ENCODE results near the gene CTNNA2.

Gene CTNNA2

DNA sequence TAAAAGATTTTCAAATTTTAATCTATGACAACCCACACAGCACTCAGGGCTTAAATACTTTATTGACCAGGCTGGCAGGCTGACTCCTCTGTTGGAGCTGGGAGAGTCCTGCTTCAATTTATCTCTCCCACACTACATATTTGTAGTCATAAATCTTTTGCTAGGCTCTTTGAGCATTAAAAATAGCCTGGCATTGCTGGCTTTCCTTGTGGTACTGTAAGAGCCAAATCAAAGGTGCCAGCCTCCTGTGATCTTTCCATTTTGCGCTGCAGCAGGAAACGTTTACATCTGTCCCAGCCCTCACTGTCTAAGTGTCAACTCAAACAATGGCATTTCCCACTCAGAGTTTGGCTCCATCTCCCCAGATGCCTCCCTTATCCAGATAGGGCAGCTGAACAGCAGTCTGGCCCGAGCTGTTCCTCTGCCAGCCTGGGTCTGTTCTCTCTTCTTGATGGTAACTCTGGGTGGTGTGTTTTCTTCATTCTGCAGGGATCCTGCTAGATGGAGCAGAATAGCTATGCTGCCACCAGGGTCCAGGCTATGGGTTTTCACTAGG is 729.6 kb downstream of the CTNNA2 start:
- no peak for DNase-seq

DNA sequence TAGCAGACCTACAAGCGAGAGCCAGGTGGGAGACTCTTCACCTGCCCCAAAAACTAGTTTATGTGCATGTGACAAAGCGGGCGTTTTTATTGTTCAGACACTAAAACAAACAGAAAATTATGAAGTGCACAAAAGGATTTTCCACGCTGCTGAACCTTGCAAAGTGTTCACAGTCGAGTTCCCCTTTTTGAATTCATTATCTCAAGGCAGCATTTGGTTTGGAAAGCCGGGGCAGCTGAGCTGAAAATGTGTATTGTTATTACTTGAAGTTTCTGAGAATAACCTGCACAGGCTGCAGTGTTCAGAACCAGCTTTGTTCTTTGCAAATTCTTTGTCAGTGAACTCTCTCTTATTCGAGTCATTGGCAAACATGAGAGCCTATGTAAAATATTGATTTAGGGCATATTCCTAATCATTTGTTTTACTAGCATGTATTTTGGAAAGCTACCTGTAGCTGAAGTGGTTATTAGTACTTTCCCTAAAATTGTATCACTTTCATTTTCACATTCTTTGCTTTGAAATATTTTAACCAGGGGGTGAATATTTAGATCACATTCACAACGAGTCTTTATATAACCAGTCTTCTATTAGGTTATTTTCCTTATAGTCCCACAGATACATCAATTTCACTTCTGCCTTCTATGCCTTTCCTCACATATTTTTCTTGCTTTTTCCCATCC is 732.2 kb downstream of the CTNNA2 start:
- no peak for DNase-seq

DNA sequence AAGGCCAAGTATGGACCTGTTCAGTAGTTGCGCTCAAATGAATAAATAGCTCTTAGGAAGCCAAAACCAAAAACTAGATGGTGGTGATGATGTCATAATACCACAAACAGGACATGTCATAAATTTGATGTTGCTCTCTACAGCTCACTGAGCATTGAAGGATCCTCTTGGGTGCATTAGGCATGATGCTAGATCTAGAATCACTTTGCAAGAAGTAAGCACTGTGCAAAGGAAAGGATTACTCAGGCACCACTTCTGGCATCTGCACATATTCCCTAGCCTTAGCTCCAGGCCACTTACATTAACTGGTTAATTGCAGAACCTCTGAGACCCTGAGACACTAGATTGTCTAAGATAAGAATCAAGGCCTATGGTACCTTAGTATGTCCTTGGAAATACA is 733.7 kb downstream of the CTNNA2 start:
- DNase-seq: no peak

DNA sequence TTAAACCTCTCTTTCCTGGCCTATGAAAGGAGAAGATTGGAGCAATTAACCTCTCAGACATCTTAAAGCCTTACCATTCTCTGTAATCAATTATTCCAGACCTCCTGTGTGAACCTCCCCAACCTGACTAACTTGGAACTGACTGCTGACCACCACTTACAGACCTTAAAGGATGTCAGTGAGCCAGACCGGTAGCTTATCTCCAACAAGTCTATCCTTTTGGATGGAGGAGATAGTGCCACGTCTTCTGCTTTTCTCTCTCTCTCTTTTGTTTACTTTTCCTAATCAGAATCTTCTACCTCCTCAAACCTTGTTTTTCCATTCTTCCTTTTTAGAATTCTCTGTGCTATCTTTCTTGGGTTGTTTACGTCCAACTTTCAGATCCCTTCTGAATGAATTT is 734.5 kb downstream of the CTNNA2 start:
- DNase-seq: no peak

DNA sequence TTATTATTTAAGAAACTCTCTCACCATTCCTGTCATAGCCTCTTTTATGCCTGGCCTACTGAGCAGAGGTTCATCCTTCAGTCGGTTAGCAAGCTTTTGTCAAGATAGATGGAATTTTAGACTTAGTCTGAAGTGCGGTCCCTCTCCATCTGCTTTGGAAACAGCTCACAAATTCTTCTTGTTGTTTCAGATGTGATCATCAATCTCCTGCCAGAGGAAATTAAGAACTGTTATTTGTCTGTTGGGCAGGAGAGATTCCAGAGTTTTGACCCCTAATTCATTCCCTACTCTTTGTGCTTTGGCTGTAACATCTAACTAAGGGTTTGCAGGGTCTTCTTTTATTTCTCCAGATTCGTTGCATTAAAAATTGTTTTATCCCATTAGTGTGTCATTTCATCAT is 735.3 kb downstream of the CTNNA2 start:
- no peak for DNase-seq

DNA sequence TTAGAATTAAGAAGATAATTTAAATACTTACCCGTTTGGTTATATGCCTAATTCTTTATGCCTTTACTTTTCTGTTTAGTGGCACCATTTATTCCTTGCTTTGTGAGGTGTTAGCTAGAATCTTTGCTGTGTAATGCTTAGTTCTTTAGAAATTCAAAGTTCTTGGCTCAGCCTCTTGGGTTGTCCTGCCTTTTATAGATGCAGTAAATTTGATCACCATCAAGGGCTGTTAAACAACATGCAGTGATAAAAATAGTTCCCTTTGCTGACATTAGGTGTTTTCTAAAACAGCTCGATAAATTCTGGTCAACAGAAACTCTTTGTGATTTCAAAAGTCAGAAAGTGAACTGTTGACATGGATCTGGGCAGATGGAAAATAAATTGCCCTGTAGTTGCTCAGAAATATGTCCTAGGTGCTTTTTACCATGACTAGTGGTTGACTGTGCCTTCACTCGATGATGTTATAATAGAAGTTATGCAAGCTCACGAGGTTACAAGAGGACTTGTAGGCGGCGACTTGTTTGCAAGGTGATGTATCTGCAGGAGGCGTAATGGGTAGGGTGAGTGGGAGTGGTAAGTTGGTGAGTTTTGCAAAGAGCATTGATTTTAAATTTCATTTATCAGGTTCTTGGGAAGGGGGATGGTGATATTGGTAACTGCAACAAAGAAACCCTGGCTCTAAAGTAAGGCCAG is 739.6 kb downstream of the CTNNA2 start:
- no peak for DNase-seq

DNA sequence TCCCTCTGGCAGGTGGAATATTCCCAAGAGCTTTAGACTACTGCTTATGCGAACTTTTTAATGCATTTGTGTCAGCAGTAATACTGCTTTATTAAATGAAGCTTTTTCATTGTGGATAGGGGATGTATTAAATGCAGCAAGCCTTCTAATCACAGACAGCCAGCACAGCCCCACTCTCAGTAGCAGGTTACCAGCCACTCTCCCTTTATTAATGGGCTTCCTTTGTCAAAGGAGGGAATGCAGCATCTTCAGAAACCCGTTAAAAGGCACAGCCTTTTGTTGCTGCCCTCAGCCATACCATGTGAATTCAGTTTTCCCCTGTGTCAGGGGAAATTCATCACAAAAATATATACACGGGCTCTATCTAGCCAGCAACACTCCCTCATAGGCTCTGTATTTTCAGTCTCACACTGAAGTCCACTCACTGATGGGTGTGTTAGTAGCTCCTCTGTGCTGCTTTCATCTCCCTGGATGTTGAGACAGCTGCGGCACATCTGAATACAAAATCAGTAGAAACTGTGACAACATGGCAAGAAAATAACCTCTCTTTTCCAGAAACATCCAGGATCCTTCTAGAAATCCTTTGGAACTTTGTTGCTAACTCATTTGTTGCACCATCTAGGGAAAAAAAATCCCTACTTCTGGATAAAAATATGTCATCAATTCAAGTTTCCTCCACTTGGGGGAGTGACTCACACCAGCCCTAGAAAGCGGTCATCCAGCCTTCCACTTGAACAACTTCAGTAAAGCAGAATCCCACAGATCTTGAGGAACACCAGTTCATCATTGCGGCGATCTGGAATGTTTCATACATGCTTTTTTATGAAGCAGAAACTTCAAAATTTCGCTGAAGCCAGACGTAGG is 743.3 kb downstream of the CTNNA2 start:
- no peak for DNase-seq

DNA sequence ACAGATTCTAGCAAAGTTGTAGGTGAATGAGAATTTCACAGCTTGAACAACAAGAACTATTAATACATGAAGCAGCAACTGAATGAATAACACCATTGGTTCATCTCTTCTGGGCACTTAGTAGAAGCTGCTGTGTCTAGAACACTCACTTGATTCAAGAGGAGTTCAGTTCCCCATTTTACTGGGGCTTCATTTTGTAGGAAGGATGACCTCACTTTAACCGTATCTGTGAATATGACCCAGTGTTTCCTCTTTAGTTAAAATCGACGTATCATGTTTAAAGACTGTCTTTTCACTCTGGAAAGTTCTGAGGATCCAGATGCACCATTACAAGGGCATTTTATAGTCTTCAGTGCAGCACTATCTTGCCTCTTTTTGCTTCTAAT is 743.9 kb downstream of the CTNNA2 start:
- no peak for DNase-seq

DNA sequence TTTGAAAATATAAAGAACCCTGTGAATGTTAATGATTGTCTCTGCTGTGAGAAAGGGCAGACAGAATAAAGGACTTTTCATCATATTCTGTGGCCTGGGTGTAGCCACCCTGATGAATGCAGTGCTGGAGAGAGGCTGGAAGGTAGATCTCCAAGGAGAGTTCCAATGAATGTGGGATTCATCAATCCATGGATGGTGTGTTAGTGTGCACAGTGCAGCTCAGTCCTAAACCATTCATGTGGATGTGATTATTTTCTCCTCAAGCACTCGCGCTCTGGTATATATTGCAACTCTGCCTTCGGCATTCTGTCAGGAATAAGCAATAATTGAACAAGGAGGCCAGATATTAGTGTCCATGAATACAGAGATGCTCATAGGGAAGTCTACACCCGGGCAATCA is 744.6 kb downstream of the CTNNA2 start:
- no peak for DNase-seq

DNA sequence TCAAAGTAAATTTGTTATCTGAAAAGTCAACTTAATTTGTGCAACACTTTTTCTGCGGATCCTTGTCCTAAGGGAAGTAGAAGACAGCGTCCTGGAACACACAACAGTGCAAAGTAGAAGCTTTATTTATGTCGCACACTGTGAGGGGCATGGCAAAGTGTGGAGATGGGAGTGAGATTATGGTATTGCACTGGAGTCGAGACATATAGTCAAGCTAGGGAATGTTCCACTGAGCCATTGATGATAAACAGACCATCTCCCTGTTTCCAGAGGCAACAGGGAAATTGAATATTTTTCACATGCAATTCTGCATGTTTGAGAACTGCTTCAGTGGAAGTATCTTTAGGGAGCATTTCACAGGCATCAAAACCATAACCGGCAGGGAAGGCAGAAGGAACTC is 745.5 kb downstream of the CTNNA2 start:
- DNase-seq: no peak

DNA sequence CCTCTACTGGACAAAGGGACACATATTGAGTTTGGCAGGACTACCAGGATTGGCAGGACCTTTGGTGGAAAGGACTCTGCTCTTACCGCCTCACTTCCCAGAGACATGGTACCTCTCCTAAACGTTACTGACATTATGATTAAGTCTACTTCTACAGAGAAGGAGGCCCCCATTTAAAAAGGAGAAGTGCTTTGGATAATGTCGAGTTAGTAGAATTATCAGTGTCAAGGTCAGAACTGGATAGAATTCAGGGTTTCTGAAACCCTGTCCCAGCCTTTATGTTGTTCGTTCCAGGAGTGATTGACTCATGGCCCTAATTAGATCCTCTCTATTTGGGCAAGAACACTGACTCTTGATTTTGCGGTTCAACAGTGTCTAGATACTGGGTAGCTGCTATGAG is 745.9 kb downstream of the CTNNA2 start:
- no peak for DNase-seq

DNA sequence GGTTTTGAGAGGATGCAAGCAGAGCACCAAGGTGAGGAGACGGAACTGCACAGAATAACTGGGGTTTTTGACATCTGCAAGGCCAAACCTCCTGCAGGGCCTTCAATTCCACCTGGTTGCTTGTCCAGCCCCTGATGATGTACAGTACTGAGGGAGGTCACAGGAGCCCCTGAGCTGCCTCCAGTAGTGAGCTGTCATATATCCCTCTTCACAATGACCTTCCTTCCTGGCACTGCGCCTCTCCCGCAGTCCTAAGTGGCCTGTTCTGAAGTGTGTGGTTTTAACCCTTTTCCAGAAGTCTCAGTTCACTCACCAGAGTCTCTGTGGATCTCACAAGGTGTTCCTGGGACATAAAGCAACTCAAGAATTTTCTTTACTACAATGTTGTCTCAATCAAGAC is 746.4 kb downstream of the CTNNA2 start:
- no peak for DNase-seq

DNA sequence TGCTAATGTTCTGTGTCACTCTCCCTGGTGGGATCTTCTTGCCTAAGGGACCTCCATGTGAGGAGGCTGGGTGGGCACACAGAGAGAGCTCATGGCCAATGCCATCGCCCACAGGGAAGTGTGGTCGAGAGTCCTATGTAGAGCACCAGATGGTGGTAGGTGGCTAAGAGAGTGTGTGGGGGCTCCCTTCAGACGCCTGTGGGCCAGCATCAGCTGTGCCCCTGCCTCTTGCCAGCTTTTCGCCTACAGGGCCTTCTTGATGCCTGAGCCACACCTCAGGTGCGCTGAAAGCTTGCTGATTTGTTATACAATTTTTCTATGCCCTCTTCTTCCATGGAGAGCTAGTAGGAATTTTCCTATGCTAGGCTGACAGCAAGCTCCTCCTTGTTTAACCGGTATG is 753.4 kb downstream of the CTNNA2 start:
- no peak for DNase-seq

DNA sequence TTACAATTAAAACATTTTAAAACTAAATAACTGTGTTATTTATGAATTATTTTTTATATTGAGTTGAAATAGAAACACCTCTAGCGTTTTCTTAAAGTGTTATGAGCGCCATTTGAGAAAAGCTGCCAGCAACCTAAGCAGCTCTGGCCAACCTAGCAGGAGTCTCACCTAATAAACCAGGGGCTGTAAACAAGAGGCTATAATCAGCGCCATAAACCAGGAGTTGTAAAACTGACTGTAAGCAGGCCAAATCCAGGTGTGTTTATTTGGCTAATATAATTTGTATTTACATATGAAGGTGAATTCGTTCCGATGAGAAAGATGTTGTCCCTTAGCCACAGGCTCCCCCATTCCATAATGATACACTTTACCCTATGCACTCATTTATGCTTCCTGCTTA is 757.0 kb downstream of the CTNNA2 start:
- no peak for DNase-seq

DNA sequence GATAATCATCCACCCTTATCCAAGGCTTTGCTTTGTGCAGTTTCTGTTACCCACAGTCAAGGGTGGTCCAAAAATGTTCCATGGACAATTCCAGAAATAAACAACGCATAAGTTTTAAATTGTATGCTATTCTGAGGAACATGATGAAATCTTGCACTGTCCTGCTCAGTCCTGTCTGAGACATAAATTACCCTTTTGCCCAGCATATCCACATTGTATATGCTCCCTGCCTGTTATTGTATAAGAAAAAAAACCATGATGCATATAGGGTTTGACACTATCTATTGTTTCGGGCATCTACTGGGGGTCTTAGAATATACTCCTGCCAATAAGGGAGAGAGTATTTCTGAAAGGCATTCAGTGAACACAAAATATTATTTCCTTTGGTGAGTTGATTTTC is 767.7 kb downstream of the CTNNA2 start:
- no peak for DNase-seq

DNA sequence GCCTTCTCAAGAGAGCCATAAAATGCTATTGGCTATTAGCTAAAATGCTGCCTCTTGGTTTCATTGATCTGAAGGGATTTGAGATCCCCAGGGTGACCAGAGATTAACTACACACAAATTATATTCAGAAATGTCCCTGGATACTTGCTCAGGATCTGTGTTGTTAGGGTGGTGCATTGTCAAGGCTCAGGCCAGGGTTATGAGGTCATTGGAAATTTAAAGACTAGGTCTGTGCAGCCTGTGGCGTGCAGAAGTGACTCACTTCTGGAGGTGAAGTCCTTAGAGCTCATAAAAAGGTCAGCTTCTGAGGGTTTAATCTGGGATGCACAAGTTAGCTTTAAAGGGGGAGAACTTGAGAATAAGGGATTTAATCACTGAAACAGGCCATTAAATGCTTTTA is 768.2 kb downstream of the CTNNA2 start:
- no peak for DNase-seq

DNA sequence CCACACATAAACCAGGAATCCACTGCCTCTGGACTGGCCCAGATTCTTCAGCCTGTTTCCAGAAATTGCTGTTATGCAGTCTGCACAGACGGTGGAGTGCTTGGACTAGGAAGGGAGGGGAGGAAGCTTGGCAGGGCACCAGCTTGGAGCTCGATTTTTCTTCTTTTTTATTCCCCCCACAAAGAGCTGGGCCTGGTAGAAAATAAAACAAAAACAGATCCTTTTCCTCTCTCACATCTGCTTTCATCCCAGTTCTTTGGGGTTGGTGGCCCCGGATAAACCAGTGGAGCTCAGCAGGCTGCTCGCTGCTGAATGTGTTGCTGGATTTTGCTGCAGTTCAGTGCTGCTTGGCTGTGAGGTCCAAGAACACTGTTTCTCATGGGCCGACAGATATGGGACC is 775.7 kb downstream of the CTNNA2 start:
- peak; percentile 68 for DNase-seq

DNA sequence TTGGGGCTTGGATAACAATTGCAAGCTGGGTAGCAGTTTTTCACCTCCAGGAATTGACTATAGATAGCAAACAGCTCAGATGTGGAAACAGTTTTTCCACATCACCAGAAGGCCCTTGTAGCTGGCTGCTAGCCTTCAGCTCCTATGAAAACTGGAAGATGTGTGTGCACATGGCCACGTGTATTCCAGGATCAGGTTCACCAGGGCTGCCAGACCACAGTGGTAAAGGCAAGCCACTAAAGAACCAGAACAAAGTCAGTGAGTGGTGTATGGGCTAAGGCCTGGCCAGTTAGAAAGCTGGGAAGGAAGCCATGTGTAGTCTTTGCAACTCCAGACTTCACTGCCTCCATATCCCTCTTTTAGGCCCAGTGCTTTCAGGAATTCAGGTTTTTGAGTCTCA is 778.8 kb downstream of the CTNNA2 start:
- DNase-seq: peak; percentile 62

DNA sequence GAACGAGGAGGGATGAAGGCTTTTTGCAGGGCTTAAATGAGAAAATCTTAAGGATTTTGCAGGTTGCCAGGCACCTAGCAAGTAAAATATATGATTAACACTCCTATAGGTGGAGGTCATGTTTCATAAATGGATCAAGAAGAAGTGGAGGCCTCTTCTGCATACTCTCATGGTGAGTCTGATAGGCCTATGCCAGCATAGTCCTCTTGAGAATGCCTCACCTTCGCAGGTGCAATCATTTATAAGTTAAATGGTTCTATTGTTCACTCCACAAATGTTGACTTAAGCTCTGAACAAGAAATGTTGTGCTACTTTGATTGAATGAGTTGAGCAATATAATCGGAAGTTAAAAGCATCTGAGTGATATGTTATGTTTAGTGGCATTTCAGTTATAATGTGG is 779.6 kb downstream of the CTNNA2 start:
- no peak for DNase-seq

DNA sequence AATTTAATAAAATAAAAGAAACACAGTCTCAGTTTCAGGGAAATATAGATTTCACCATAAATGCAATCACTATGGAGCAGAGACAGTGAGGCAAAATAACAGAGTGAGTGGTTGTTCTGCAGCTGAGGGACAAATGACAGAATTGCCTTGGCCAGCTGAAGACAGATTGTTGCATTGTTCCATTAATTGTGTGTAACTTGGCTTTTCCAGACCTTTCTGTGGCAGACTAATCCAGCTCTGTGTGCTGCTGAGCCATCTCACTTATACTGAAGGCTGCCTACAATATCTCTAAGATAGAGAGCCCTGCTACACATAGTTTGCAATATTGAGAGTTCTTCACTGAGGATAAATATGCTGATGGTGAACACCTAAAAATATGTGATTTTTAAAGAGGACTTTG is 780.2 kb downstream of the CTNNA2 start:
- no peak for DNase-seq

DNA sequence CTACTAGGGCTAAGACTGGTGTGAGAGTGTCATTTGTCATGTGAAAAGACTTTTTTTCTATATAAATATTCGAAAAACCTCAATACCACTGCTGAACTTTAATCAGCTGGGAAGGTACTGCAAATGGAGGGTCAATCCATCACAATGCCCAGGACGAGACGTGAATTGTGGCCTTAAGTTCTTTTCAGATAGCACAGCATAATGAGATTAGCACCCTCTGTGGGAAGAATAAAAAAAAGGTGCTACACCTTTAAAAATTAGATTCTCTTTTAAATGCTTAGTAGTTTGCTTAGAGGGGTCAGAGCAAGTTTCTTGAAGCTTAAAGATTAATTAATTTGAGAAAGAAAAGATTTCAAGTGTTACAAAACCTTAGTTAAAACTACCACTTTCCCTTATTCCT is 786.1 kb downstream of the CTNNA2 start:
- DNase-seq: no peak

DNA sequence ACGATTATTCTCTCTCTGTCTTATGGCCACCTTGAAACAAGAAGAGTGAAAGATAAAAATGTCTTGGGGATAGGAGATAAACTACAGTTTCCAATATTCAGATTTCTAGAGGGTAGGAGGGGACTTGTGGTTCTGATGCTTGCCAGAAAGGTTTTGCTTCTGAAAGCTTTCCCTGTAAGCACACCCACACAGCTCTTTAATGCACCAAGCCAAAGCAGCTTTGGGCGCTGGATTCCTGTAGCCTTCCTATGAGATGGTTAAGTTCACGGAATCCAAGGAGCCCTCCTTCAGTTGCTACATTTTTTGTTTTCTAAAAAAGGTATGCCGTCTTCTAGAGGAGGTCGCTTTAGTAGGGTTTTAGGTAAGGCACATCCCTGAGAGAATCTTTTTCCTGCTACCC is 786.8 kb downstream of the CTNNA2 start:
- DNase-seq: no peak

DNA sequence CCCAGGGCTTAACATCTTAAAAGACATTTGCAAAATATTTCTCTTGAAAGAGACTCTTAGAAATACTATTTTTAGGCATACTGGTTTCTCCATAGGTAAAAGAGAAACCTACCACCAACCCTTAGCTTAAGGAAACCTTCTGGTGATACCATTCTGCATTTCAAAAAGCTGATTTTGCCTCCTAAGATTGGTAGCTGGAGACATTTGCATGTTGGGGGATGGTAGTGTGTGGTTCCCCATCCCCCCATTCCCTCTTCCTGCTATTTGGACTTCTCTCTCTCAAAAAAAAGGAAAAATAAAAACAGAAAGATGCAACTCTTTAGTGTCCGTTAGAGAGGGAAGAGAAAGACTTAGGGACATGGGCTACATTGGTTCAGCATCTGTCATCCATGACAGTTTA is 787.5 kb downstream of the CTNNA2 start:
- DNase-seq: no peak

DNA sequence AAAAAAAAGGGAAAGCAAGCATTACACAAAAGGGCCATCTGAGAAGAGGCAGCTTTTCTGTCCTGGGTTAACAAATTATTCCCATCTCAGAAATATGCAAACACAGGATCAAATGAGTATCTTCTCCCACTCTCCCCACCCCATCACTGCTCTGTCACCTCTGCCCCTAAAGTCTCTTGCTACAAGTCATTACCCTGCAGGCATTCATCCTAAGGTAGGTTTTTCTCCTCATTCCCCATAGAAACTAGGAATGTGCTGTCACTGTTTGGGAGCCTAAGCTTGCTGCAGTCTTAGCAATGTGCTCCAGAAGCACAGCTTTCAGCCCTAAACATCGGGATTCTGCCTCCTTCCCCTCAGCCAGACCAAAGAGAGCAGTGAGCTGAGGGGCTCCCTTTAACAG is 788.1 kb downstream of the CTNNA2 start:
- DNase-seq: no peak
